ENCODE measurements around the gene ALDH3B2.
"Not testable (repeated sequence)": the region's sequence is repeated elsewhere in the genome, so short reads cannot be mapped to it uniquely, and the experiment has no call there.

ALDH3B2 gene

GRCh38 chr11:67626970-67627369 lies 47.5 kb downstream of the ALDH3B2 start:
- peaks cover 11% of the 10 kb centered on the region for H3K4me1 Mint-ChIP-seq (ENCODE audit: low read depth)
- H3K27me3 Mint-ChIP-seq, result no peaks in the 10 kb centered on the region
- H3K4me3 Mint-ChIP-seq, result no peak overlapping the region
- no peak overlapping the region for H3K27ac Mint-ChIP-seq
- peaks cover 10% of the 10 kb centered on the region for H3K36me3 Mint-ChIP-seq (ENCODE audit: low read depth)
- H3K9me3 Mint-ChIP-seq, result no peaks in the 10 kb centered on the region
- no peak for DNase-seq

- DNase-seq, result peak; percentile 21
- H3K9me3 Mint-ChIP-seq; H3K4me3 Mint-ChIP-seq; H3K36me3 Mint-ChIP-seq (ENCODE audit: low read depth); H3K27me3 Mint-ChIP-seq: not testable (repeated sequence)
- peaks cover 11% of the 10 kb centered on the region for H3K4me1 Mint-ChIP-seq (ENCODE audit: low read depth)
- peak overlapping the region; percentile 28 for H3K27ac Mint-ChIP-seq
Measured at GRCh38 chr11:67626131-67626833, 48.1 kb downstream of the ALDH3B2 start.

DNA sequence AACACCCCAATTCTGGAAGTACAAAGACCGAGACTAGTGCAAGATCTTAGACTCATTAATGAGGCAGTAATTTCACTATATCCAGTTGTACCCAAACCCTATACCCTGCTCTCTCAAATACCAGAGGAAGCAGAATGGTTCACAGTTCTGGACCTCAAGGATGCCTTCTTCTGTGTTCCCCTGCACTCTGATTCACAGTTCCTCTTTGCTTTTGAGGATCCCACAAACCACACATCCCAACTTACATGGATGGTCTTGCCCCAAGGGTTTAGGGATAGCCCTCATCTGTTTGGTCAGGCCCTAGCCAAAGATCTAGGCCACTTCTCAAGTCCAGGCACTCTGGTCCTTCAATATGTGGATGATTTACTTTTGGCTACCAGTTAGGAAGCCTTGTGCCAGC lies 50.6 kb downstream of the ALDH3B2 start:
- H3K27me3 Mint-ChIP-seq; H3K9me3 Mint-ChIP-seq; H3K4me3 Mint-ChIP-seq; H3K4me1 Mint-ChIP-seq (ENCODE audit: low read depth); DNase-seq; H3K27ac Mint-ChIP-seq; H3K36me3 Mint-ChIP-seq (ENCODE audit: low read depth): not testable (repeated sequence)

DNA sequence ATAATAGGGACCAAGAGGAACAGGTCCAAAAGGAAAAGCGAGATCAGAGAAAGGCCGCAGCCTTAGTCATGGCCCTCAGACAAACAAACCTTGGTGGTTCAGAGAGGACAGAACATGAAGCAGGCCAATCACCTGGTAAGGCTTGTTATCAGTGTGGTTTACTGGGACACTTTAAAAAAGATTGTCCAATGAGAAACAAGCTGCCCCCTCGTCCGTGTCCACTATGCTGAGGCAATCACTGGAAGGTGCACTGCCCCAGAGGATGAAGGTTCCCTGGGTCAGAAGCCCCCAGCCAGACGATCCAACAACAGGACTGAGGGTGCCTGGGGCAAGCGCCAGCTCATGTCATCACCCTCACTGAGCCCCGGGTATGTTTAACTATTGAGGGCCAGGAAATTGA lies 51.5 kb downstream of the ALDH3B2 start:
- H3K4me1 Mint-ChIP-seq (ENCODE audit: low read depth); H3K36me3 Mint-ChIP-seq (ENCODE audit: low read depth); H3K4me3 Mint-ChIP-seq; H3K27ac Mint-ChIP-seq; DNase-seq; H3K9me3 Mint-ChIP-seq; H3K27me3 Mint-ChIP-seq: not testable (repeated sequence)

DNA sequence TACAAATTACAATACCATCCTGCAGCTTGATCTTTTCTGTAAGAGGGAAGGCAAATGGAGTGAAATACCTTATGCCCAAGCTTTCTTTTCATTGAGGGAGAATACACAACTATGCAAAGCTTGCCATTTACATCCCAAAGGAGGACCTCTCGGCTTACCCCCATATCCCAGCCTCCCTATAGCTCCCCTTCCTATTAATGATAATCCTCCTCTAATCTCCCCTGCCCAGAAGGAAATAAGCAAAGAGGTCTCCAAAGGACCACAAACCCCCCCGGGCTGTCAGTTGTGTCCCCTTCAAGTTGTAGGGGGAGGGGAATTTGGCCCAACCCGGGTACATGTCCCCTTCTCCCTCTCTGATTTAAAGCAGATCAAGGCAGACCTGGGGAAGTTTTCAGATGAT lies 52.5 kb downstream of the ALDH3B2 start:
- H3K4me1 Mint-ChIP-seq (ENCODE audit: low read depth); DNase-seq; H3K36me3 Mint-ChIP-seq (ENCODE audit: low read depth); H3K4me3 Mint-ChIP-seq; H3K27me3 Mint-ChIP-seq; H3K27ac Mint-ChIP-seq; H3K9me3 Mint-ChIP-seq: not testable (repeated sequence)

DNA sequence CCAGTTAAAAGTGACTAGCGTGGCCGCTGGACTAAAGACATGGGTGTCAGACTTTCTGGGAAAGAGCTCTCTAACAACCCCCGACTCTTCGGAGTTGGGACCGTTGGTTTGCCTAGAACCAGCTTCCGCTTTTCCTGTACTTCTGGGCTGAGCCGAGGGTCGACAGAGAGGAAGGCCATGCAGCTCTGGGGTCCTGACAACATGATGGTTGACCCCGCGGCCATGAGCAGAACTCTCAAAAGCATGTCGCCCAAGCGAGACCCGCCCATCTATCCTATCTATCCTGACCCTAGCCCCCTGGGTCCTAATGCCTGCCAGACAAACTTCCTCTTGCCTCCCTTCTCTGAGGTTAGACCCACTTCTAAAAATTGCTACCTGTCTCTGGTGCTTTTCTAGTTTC lies 53.8 kb downstream of the ALDH3B2 start:
- not testable (repeated sequence) for H3K4me3 Mint-ChIP-seq; H3K36me3 Mint-ChIP-seq (ENCODE audit: low read depth); H3K27ac Mint-ChIP-seq; DNase-seq; H3K27me3 Mint-ChIP-seq; H3K9me3 Mint-ChIP-seq; H3K4me1 Mint-ChIP-seq (ENCODE audit: low read depth)

DNA sequence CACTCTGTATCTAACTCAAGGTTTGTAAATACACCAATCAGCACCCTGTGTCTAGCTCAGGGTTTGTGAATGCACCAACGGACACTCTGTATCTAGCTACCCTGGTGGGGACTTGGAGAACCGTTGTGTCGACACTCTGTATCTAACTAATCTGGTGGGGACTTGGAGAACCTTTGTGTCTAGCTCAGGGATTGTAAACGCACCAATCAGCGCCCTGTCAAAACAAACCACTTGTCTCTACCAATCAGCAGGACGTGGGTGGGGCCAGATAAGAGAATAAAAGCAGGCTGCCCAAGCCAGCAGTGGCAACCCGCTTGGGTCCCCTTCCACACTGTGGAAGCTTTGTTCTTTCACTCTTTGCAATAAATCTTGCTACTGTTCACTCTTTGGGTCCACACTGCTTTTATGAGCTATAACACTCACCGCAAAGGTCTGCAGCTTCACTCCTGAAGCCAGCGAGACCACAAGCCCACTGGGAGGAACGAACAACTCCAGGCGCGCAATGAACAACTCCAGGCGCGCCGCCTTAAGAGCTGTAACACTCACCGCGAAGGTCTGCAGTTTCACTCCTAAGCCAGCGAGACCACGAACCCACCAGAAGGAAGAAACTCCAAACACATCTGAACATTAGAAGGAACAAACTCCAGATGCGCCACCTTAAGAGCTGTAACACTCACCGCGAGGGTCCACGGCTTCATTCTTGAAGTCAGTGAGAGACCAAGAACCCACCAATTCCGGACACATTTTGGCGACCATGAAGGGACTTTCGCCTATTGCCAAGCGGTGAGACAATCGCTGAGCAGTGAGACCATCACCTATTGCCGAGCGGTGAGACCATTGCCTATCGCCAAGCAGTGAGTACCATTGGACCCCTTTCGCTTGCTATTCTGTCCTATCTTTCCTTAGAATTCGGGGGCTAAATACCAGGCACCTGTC lies 54.5 kb downstream of the ALDH3B2 start:
- not testable (repeated sequence) for H3K4me1 Mint-ChIP-seq (ENCODE audit: low read depth); H3K36me3 Mint-ChIP-seq (ENCODE audit: low read depth); H3K4me3 Mint-ChIP-seq; H3K27me3 Mint-ChIP-seq; H3K27ac Mint-ChIP-seq; H3K9me3 Mint-ChIP-seq; DNase-seq

DNA sequence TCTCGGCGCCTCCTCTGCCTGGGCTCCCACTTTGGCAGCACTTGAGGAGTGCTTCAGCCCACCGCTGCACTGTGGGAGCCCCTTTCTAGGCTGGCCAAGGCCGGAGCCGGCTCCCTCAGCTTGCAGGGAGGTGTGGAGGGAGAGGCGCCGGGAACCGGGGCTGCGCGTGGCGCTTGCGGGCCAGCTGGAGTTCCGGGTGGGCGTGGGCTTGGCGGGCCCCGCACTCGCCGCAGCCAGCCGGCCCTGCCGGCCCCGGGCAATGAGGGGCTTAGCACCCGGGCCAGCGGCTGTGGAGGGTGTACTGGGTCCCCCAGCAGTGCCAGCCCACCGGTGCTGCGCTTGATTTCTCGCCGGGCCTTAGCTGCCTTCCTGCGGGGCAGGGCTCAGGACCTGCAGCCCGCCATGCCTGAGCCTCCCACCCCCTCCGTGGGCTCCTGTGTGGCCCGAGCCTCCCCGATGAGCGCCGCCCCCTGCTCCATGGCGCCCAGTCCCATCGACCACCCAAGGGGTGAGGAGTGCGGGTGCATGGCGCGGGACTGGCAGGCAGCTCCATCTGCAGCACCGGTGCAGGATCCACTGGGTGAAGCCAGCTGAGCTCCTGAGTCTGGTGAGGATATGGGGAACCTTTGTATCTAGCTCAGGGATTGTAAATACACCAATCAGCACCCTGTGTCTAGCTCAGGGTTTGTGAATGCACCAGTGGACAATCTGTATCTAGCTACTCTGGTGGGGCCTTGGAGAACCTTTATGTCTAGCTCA lies 55.3 kb downstream of the ALDH3B2 start:
- H3K27me3 Mint-ChIP-seq, H3K27ac Mint-ChIP-seq: not testable (repeated sequence)

GRCh38 chr11:67617243-67617953 lies 57.0 kb downstream of the ALDH3B2 start:
- no peak overlapping the region for H3K27ac Mint-ChIP-seq
- no peak overlapping the region for H3K4me3 Mint-ChIP-seq
- DNase-seq, result no peak

More for the DNA sequence above, 55.3 kb downstream of the ALDH3B2 start:
- peaks cover 18% of the 10 kb centered on the region for H3K4me1 Mint-ChIP-seq (ENCODE audit: low read depth)
- DNase-seq; H3K4me3 Mint-ChIP-seq; H3K9me3 Mint-ChIP-seq; H3K36me3 Mint-ChIP-seq (ENCODE audit: low read depth): not testable (repeated sequence)

DNA sequence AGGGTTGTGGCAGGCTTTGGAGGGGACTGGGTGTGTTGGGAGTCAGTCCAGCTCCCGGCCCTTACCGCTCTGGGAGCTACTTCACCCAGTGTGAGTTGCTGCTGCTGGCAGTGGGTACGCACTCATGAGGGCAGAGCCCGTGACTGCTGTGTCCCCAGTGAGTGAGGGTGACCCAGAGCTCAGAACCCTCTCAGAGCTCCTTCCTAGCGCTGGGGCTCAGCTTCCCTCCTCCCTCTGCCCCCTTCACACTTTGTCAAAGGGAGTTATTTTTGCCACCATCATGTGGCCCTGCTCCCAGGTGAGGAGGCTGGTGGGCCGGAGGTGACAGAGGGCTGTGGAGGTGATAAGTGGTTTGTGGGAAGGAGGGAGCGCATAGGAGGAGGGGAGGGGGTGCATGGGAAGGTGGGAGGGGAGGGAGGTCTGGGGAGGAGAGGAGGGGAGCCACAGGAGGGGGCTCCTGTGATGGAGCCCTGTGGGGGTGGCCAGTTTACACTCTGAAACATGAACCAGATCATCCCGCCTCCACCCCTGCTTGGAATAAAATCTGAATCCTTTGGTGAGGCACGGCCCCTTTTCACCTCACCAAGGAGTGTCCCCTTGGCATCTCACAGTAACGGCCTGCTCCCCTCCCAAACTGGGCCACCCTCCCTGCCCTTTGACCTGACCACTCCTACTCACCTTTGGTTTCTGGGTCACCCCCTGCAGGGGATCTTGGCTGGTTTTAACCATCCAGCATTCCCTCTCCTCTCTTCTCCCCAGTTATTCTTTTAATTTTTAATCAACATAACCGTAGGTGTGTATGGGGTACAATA lies 57.8 kb downstream of the ALDH3B2 start:
- H3K4me3 Mint-ChIP-seq, result peak overlapping the region; percentile 33
- no peak for DNase-seq
- H3K36me3 Mint-ChIP-seq (ENCODE audit: low read depth), result peaks cover 22% of the 10 kb centered on the region
- peaks cover 35% of the 10 kb centered on the region for H3K4me1 Mint-ChIP-seq (ENCODE audit: low read depth)
- H3K27me3 Mint-ChIP-seq, result no peaks in the 10 kb centered on the region
- H3K9me3 Mint-ChIP-seq, result no peaks in the 10 kb centered on the region
- no peak overlapping the region for H3K27ac Mint-ChIP-seq

More at GRCh38 chr11:67617243-67617953, 57.0 kb downstream of the ALDH3B2 start:
- H3K27me3 Mint-ChIP-seq, result no peaks in the 10 kb centered on the region
- H3K36me3 Mint-ChIP-seq (ENCODE audit: low read depth), result peaks cover 15% of the 10 kb centered on the region
- peaks cover 33% of the 10 kb centered on the region for H3K4me1 Mint-ChIP-seq (ENCODE audit: low read depth)
- no peaks in the 10 kb centered on the region for H3K9me3 Mint-ChIP-seq

DNA sequence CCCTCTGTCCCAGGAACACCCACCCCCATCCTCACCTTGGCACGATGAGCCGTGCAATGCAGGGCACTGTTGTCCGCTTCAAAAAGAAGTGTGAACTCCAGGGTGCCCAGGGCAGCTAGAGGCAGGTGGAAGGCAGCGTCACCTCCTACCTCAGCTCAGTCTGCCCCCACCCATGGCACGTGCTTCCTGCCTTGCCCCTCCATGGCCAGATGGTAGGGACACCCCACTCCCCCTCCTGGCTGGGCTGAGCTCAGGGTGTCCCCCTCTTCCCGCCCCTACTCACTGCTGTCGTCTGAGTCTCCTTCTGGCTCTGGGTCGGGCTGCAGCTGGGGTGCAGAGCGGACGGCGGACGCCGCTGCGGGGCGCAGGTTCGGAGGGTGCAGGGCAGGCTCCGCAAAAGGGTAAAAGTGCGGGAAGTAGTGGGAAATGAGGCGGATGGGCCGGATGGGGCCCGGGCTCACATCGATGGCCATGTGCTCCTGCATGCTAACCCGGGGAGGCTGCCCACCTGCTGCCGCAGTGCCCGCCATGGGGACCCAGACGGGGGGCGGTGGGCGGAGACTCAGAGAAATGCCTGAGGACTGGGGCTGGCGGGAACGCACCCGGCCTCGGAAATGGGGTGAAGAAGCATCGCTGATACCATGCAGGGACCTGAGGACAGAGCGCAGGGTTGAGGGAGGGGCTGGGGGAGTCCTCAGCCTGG lies 58.5 kb downstream of the ALDH3B2 start:
- no peak for DNase-seq
- Mint-ChIP-seq H3K27ac (peak overlapping the region; percentile 97), H3K36me3 (ENCODE audit: low read depth) (peaks cover 30% of the 10 kb centered on the region), H3K9me3 (no peaks in the 10 kb centered on the region), H3K4me1 (ENCODE audit: low read depth) (peaks cover 35% of the 10 kb centered on the region), H3K4me3 (peak overlapping the region; percentile 33), H3K27me3 (no peaks in the 10 kb centered on the region)

GRCh38 chr11:67614730-67615714 lies 59.4 kb downstream of the ALDH3B2 start:
- Mint-ChIP-seq H3K27ac (peak overlapping the region; percentile 97), H3K9me3 (no peaks in the 10 kb centered on the region), H3K4me3 (peak overlapping the region; percentile 75), H3K36me3 (ENCODE audit: low read depth) (peaks cover 39% of the 10 kb centered on the region), H3K4me1 (ENCODE audit: low read depth) (peaks cover 35% of the 10 kb centered on the region), H3K27me3 (no peaks in the 10 kb centered on the region)
- DNase-seq, result peak; percentile 73

All from activated T-cell treated with anti-CD3 and anti-CD28 coated beads, Interleukin-2, amount 50 U/mL, for 24 hours (primary cell).